Activated effector memory CD4-positive, alpha-beta T cell treated with anti-CD3 and anti-CD28 coated beads, Interleukin-2, amount 50 U/mL, for 16 hours (primary cell): ENCODE results near the gene ARMC2.

Source experiments
- DNase-seq: peaks from one replicate; pipeline ENCODE4 v3.0.0-alpha.2; 2020

The ARMC2 gene

GRCh38 chr6:108996208-108996607 is 148.0 kb downstream of the ARMC2 start:
- DNase-seq: no peak

- no peak for DNase-seq
Measured at GRCh38 chr6:108998485-108998884, 150.3 kb downstream of the ARMC2 start.

GRCh38 chr6:108999428-108999827 is 151.2 kb downstream of the ARMC2 start:
- DNase-seq: no peak

GRCh38 chr6:109000289-109000688 is 152.1 kb downstream of the ARMC2 start:
- no peak for DNase-seq

- DNase-seq: no peak
Measured at GRCh38 chr6:109001291-109001894, 153.2 kb downstream of the ARMC2 start.

GRCh38 chr6:109002051-109002697 is 154.0 kb downstream of the ARMC2 start:
- DNase-seq: no peak

GRCh38 chr6:109002882-109003281 is 154.7 kb downstream of the ARMC2 start:
- no peak for DNase-seq

- no peak for DNase-seq
Measured at GRCh38 chr6:109006818-109007217, 158.6 kb downstream of the ARMC2 start.

GRCh38 chr6:109007521-109007920 is 159.3 kb downstream of the ARMC2 start:
- no peak for DNase-seq

GRCh38 chr6:109008054-109008453 is 159.8 kb downstream of the ARMC2 start:
- DNase-seq: no peak

- no peak for DNase-seq
Measured at GRCh38 chr6:109008537-109009235, 160.5 kb downstream of the ARMC2 start.

GRCh38 chr6:109009236-109009961 is 161.2 kb downstream of the ARMC2 start:
- peak; percentile 97 for DNase-seq

GRCh38 chr6:109009962-109010704 is 161.9 kb downstream of the ARMC2 start:
- DNase-seq: no peak

- no peak for DNase-seq
Measured at GRCh38 chr6:109010705-109011102, 162.5 kb downstream of the ARMC2 start.

- DNase-seq: no peak
Measured at GRCh38 chr6:109013656-109014305, 165.6 kb downstream of the ARMC2 start.

GRCh38 chr6:109014606-109015005 is 166.4 kb downstream of the ARMC2 start:
- no peak for DNase-seq

GRCh38 chr6:109015176-109015575 is 167.0 kb downstream of the ARMC2 start:
- DNase-seq: no peak

- no peak for DNase-seq
Measured at GRCh38 chr6:109019911-109020310, 171.7 kb downstream of the ARMC2 start.

GRCh38 chr6:109021870-109022269 is 173.6 kb downstream of the ARMC2 start:
- DNase-seq: no peak

GRCh38 chr6:109023356-109023925 is 175.2 kb downstream of the ARMC2 start:
- DNase-seq: no peak
